ENCODE data around the gene MAD2L1.
"Not testable (repeated sequence)": the region's sequence is repeated elsewhere in the genome, so short reads cannot be mapped to it uniquely, and the experiment has no call there.

The MAD2L1 gene

DNA sequence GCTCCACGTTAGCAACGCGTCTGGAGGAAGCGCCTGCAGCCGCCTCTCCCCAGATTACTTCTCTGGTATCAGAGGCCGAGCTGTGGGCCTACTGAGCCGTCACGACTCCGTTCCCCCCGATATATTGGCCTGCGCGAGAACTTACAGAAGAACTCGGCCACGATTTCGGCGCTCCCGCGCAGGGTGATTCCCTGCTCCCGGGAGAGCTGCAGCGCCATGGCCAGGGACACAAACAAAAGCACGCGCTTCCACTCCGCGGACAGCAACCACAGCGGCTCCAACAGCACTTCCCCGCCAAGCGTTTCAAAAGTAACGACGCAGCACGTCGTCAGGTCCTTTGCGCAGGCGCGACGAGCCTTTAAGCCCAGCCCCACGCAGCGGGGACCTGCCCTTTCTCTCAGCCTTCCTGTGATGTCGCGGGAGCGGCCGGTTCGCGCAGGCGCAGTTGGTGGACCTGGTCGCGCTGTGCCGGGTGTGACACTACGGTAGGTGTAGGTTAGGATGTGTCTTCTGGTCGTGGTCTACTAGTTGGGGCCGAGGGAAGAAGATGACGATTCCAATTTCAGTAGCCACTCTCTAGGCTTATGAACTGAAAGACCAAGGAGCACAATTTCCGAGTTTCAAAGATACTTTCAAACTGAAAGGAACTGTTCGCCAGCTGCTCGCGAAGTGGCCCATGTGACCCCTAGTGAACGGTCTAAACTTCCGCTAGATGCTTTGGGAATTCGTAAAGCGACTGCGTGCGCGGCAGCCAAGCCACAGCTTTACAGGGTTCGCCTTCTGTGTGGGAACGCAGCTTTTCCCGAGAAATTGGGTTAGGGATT, at the start of gene MAD2L1:
TSS of gene MAD2L1 (minus strand) at position 332 of the 824 bp plus-strand sequence. CDS start at position 218, 114 bp downstream.
- peak; percentile 99 for DNase-seq

GRCh38 chr4:120111745-120112144, 45.1 kb upstream of the MAD2L1 start:
- DNase-seq = no peak

GRCh38 chr4:120109406-120109805, 42.8 kb upstream of the MAD2L1 start:
- DNase-seq = no peak

DNA sequence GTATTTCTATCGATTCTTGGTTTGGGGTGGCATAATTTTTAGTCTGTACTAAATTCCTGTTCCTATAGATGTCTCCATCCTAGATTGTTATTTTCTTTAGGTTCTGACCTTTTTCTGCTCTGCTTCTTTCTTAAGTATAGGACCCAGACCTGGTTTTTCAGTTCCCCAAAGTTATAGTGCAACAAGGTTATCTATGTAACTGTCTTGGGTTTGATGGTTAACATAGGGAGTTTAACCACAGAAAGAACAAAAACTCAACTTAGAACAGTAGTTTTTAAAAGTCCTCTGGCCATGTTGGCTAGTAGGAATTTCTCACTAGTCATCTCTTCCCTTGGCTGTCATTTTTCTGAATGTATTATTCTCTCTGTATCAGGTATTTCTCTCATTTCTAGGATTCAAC, 38.8 kb upstream of the MAD2L1 start:
- no peak for DNase-seq

GRCh38 chr4:120096508-120097297, 30.1 kb upstream of the MAD2L1 start:
- no peak for DNase-seq

GRCh38 chr4:120088507-120088906, 21.9 kb upstream of the MAD2L1 start:
- no peak for DNase-seq

- DNase-seq = not testable (repeated sequence)
Observed at GRCh38 chr4:120088066-120088465, 21.4 kb upstream of the MAD2L1 start.

DNA sequence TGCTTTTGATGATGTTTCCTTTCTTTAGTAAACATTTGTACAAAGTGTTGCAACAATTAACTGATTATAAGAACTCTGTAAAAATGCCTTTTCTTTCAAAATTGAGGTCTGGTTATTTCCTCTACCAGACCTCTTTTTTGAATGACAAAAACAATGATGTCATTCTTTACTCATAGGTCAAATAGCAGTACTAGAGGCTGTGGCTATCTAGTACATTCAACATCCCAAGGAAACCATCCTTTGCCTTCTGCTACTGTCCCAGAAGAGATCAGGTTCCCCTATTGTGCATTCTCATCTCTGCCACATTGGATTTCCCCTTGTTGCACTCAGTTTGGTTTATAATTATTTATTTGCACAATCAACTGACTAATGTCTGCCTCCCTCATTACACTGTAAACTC, 19.1 kb upstream of the MAD2L1 start:
- DNase-seq = no peak

- no peak for DNase-seq
Observed at GRCh38 chr4:120084327-120084726, 17.7 kb upstream of the MAD2L1 start.

DNA sequence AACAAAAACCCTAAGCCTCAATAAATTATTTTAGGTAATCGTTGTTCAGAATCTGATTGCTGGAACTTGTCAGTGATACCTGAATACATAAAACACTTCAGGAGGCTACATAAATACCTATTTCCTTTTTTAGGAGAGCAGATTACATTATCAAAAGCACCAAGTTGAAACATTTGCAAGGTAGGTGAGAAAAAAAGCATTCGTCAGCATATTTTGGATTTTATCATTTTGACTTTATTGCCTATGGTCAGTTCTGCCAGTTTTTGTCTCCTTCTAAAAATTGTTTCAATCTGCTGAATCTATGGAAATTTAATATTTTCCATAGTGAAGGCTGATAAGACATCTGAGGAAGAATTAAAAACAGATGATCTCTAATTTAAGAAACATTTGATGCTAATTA, 16.5 kb upstream of the MAD2L1 start:
- DNase-seq = no peak

DNA sequence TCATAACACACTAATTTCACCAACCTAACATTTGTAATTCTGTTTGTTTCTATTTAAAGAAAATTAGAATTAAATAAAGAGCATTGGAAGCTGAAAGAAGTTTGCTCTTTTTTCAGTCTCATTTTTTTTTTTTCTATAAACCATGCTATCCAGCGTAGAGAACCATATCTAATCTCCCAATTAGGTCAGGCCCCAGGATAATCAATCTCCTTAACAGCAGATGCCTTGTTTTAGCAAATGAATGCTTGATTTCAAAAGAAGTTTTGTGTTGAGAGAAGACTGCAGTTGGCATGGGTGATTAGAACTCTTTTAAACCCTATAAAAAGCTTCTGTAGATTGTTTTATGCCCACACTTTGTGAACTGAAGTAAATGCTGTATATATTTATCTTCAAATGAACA, 15.6 kb upstream of the MAD2L1 start:
- no peak for DNase-seq

GRCh38 chr4:120081726-120082125, 15.1 kb upstream of the MAD2L1 start:
- no peak for DNase-seq

GRCh38 chr4:120080533-120080932, 13.9 kb upstream of the MAD2L1 start:
- DNase-seq = no peak

GRCh38 chr4:120079839-120080520, 13.3 kb upstream of the MAD2L1 start:
- no peak for DNase-seq

DNA sequence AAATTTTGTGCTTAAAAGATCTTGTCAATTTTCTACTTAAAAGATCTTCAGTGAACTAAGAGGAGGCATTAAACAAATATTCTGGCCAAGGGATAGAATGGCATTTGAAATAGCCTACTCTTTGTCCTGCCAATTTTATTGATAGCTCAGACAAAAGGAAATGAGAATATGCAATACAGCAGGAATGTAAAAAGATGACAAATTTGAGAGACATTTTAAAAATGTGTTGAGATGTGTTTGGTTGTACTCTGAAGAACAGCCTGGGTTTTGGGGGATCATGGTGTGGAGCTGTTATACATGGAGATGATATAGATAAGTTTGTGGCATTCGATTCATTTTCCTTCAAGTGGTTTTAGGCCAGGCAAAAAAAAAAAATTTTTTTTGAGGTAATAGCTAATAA, 11.6 kb upstream of the MAD2L1 start:
- DNase-seq = no peak

DNA sequence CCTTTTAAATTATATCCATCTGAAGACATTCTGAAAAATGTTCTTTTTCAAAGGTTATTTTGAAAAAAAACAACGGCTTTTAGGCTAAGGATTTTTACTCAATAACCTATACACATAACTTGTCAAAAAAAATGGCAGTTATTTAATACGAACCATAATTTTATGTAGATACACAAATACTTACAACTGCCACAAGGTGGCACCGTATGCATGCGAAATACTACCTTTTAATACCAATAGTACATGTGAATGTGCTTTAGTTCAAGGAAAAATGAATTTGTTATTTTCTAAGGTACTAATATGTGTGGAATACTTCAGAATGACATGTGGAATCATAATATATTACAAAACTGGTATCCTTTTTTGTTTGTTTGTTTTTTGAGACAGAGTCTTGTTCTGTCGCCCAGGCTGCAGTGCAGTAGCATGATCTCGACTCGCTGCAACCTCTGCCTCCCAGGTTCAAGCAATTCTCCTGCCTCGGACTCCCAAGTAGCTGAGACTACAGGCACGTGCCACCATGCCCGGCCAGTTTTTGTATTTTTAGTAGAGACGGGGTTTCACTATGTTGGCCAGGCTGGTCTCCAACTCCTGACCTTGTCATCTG, 4.6 kb upstream of the MAD2L1 start:
- DNase-seq = peak; percentile 65

- no peak for DNase-seq
Observed at GRCh38 chr4:120070196-120070595, 3.5 kb upstream of the MAD2L1 start.

- peak; percentile 54 for DNase-seq
Observed at GRCh38 chr4:120065974-120066516, 603 bp downstream of the MAD2L1 start.

DNA sequence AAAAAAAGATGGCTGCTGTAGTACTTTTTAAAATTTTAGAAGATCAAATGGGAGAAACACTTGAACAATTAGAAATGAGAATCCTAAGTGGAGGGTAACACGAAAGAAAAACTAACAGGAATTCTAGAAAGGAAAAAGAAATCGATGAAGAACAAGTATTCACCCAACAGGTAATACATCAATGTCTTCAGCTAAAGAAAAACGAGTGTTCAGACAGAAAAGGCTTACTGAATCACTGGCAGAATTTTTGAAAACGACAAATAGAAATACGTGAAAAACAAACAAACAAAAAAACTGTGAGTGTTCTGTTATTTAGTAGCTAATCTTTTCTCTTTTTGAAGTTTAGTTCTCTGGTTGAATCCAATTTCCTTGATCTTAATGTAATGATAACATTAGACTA, 1.8 kb downstream of the MAD2L1 start:
- DNase-seq = no peak

DNA sequence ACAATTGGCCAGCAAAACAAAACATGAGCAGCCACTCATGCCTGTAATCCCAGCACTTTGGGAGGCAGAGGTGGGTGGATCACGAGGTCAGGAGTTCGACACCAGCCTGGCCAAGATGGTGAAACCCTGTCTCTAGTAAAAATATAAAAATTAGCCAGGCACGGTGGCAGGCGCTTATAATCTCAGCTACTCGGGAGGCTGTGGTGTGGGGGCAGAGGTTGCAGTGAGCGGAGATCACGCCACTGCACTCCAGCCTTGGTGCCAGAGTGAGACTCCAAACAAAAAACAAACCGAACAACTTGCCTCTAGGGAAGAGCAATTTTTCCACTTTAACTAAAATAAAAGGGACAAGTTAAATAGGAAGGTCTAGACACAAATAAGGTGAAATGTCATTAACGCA, 2.9 kb downstream of the MAD2L1 start:
- not testable (repeated sequence) for DNase-seq

- no peak for DNase-seq
Observed at GRCh38 chr4:120062663-120063195, 3.9 kb downstream of the MAD2L1 start.

- DNase-seq = no peak
Observed at GRCh38 chr4:120059036-120059435, 7.6 kb downstream of the MAD2L1 start.
